B cell (primary cell): ENCODE data around the gene BIRC2.

ENCODE experiments used
- CTCF ChIP-seq: fragments of 200-600 bp; IDR thresholded peaks from one replicate; pipeline ENCODE4 v1.8.0; 2022; ENCODE audit warnings: antibody characterized with exemption, mild to moderate bottlenecking
- EZH2 ChIP-seq: IDR thresholded peaks from 2 replicates; pipeline ENCODE4 v1.6.1; 2012; ENCODE audit warnings: borderline replicate concordance, low read depth, mild to moderate bottlenecking, moderate library complexity, low read length; ENCODE audit not compliant: insufficient read depth, poor library complexity, severe bottlenecking

GRCh38 chr11:102364991-102365390, 18.0 kb downstream of the BIRC2 start:
- no peak for TF ChIP-seq CTCF
- TF ChIP-seq EZH2 = no peak
